ENCODE measurements around the gene MAP2K7.

Gene MAP2K7

GRCh38 chr19:7869910-7870511 lies 33.7 kb upstream of the MAP2K7 start:
- DNase-seq: no peak

GRCh38 chr19:7870571-7871436 lies 32.9 kb upstream of the MAP2K7 start:
- intact Hi-C loops (cut with DNase I; ENCODE audit: low total_unique reads): no loop called here
- no peak overlapping the region for H3K27ac ChIP-seq
- DNase-seq: no peak
- no peak overlapping the region for H3K4me3 ChIP-seq
- H3K9me3 ChIP-seq: no peaks in the 10 kb centered on the region
- TF ChIP-seq CTCF (IDR thresholded peaks at IDR 0.05): no peak
- peaks cover 0 to 52% of the 10 kb centered on the region in 2 donors for H3K27me3 ChIP-seq
- H3K36me3 ChIP-seq: no peaks in the 10 kb centered on the region
- peaks cover 0 to 63% (median 44%) of the 10 kb centered on the region in 4 donors for H3K4me1 ChIP-seq

More at GRCh38 chr19:7869910-7870511, 33.7 kb upstream of the MAP2K7 start:
- H3K4me1 ChIP-seq: peaks cover 0 to 63% (median 44%) of the 10 kb centered on the region in 4 donors
- H3K27ac ChIP-seq: peak overlapping the region; percentile 29 to 35
- peak overlapping the region; percentile 38 to 54 for H3K4me3 ChIP-seq
- intact Hi-C loops (cut with DNase I; ENCODE audit: low total_unique reads): no loop called here
- no peak for TF ChIP-seq CTCF (IDR thresholded peaks at IDR 0.05)
- H3K36me3 ChIP-seq: no peaks in the 10 kb centered on the region
- peaks cover 0 to 51% of the 10 kb centered on the region in 2 donors for H3K27me3 ChIP-seq
- H3K9me3 ChIP-seq: no peaks in the 10 kb centered on the region

GRCh38 chr19:7871437-7872305 lies 32.0 kb upstream of the MAP2K7 start:
- no peaks in the 10 kb centered on the region for H3K36me3 ChIP-seq
- H3K9me3 ChIP-seq: no peaks in the 10 kb centered on the region
- peak overlapping the region; percentile 7 to 33 for H3K4me3 ChIP-seq
- intact Hi-C loops (cut with DNase I; ENCODE audit: low total_unique reads): no loop called here
- no peak for TF ChIP-seq CTCF (IDR thresholded peaks at IDR 0.05)
- DNase-seq: peak; percentile 85 to 91
- peaks cover 0 to 50% of the 10 kb centered on the region in 2 donors for H3K27me3 ChIP-seq
- peaks cover 0 to 63% (median 44%) of the 10 kb centered on the region in 4 donors for H3K4me1 ChIP-seq
- H3K27ac ChIP-seq: no peak overlapping the region

- no peak overlapping the region for H3K27ac ChIP-seq
- peak overlapping the region in 1 of 2 donors; percentile 7 for H3K4me3 ChIP-seq
- DNase-seq: no peak
- H3K9me3 ChIP-seq: no peaks in the 10 kb centered on the region
- H3K36me3 ChIP-seq: no peaks in the 10 kb centered on the region
- intact Hi-C loops (cut with DNase I; ENCODE audit: low total_unique reads): no loop called here
- peaks cover 0 to 42% of the 10 kb centered on the region in 2 donors for H3K27me3 ChIP-seq
- TF ChIP-seq CTCF (IDR thresholded peaks at IDR 0.05): no peak
- H3K4me1 ChIP-seq: peaks cover 0 to 63% (median 44%) of the 10 kb centered on the region in 4 donors
These were observed 31.1 kb upstream of the MAP2K7 start for GRCh38 chr19:7872306-7873204.

All from tibial artery (tissue), 4 donors.